A673 (cell line): Measurements from ENCODE around the gene ADAMTS1. TPM values are rescaled to one million over a fixed set of nuclear protein-coding genes. Genes with fewer than 3 reads are reported as not detected.

ENCODE experiments used
- BruUV-seq: library from RNA; stranded (reverse); fragments of 400-500 nt; replicated peaks from 2 replicates; lab custom pipeline; 2021; lab: Mats Ljungman, UMichigan
- CTCF ChIA-PET: fragments of 300-600 bp; sonication (Branson Sonifier 250); formaldehyde crosslinking; loops from one replicate; lab custom pipeline; 2022; ENCODE audit warnings: antibody characterized with exemption; lab: Charles Lee
- POLR2A ChIA-PET: fragments of 300-600 bp; sonication (Branson Sonifier 250); formaldehyde crosslinking; loops from one replicate; lab custom pipeline; 2022; ENCODE audit warnings: antibody characterized with exemption; ENCODE audit not compliant: low non-redundant PET; lab: Charles Lee
- DNase-seq: peaks from one replicate; pipeline ENCODE4 v3.0.0-alpha.2; 2015; ENCODE audit warnings: low spot score
- H3K27ac ChIP-seq: fragments of 200-600 bp; sonication (generic); 2 replicates; pipeline ENCODE4 v1.5.1; 2016; ENCODE audit warnings: mixed run types, low read depth, mild to moderate bottlenecking, mixed read lengths, antibody characterized with exemption, low read length; ENCODE audit not compliant: poor library complexity, severe bottlenecking
- H3K27me3 ChIP-seq: fragments of 200-600 bp; sonication (generic); replicated peaks from 2 replicates; pipeline ENCODE4 v1.6.1; 2017; ENCODE audit warnings: mixed run types, low read depth, mild to moderate bottlenecking, mixed read lengths, antibody characterized with exemption, low read length; ENCODE audit not compliant: insufficient read depth, poor library complexity
- H3K36me3 ChIP-seq: fragments of 200-600 bp; sonication (generic); 2 replicates; pipeline ENCODE4 v1.6.1; 2016; ENCODE audit warnings: mixed run types, mild to moderate bottlenecking, mixed read lengths, antibody characterized with exemption, low read length; ENCODE audit not compliant: insufficient read depth, poor library complexity, severe bottlenecking
- H3K4me1 ChIP-seq: fragments of 200-600 bp; sonication (generic); 2 replicates; pipeline ENCODE4 v1.6.1; 2017; ENCODE audit warnings: mixed run types, mild to moderate bottlenecking, mixed read lengths, antibody characterized with exemption, low read length; ENCODE audit not compliant: insufficient read depth, poor library complexity, severe bottlenecking
- H3K4me3 ChIP-seq: fragments of 200-600 bp; sonication (generic); 2 replicates; pipeline ENCODE4 v1.5.1; 2016; ENCODE audit warnings: low read depth, mixed run types, mild to moderate bottlenecking, mixed read lengths, low read length; ENCODE audit not compliant: poor library complexity, severe bottlenecking
- H3K9me3 ChIP-seq: fragments of 200-600 bp; sonication (generic); 2 replicates; pipeline ENCODE4 v1.6.1; 2016; ENCODE audit warnings: mixed run types, low read depth, mild to moderate bottlenecking, mixed read lengths, antibody characterized with exemption, low read length; ENCODE audit not compliant: poor library complexity, severe bottlenecking
- CTCF ChIP-seq: fragments of 300-800, 200-600 bp; sonication (generic); conservative IDR thresholded peaks from 2 replicates; pipeline ENCODE4 v1.5.1; 2017; ENCODE audit warnings: low read depth, mild to moderate bottlenecking, antibody characterized with exemption, low read length, moderate library complexity, mixed read lengths
- EZH2 ChIP-seq: fragments of 200-600 bp; sonication (generic); IDR thresholded peaks from 2 replicates; pipeline ENCODE4 v1.6.1; 2017; ENCODE audit warnings: borderline replicate concordance, low read depth, mild to moderate bottlenecking, mixed read lengths, antibody characterized with exemption, low read length; ENCODE audit not compliant: poor library complexity, severe bottlenecking
- intact Hi-C: fragments of 100-400 bp; cut with micrococcal nuclease; formaldehyde crosslinking; loops from one replicate; pipeline ENCODE4 v1.10.0; 2022; ENCODE audit not compliant: unreplicated experiment
- total RNA-seq: library from RNA; stranded (reverse); gene quantifications from 2 replicates; pipeline ENCODE4 v1.2.3, GENCODE V29; 2021

The ADAMTS1 gene
- total RNA-seq, 1 experiment from 2014 or later = 17.9 TPM

GRCh38 chr21:26883768-26884167, 38.6 kb upstream of the ADAMTS1 start:
- no peak for DNase-seq
- CTCF ChIA-PET = no interaction called here
- no peak for TF ChIP-seq CTCF
- no peak for TF ChIP-seq EZH2
- H3K36me3 ChIP-seq = no peaks in the 10 kb centered on the region
- no peak overlapping the region for H3K4me3 ChIP-seq
- no TSS peak for BruUV-seq
- peaks cover 23% of the 10 kb centered on the region for H3K27me3 ChIP-seq
- H3K4me1 ChIP-seq = no peaks in the 10 kb centered on the region
- intact Hi-C loops = loop anchor here (10.0 kb wide), 1 partner anchor 681 kb away; no protein-coding TSS in a partner anchor
- no peak overlapping the region for H3K27ac ChIP-seq
- POLR2A ChIA-PET = interaction anchor here (0.5 kb wide), 1 partner anchor 92 kb away, joined by 3 read pairs; no protein-coding TSS in a partner anchor
- H3K9me3 ChIP-seq = no peaks in the 10 kb centered on the region

- DNase-seq = peak; percentile 40
- CTCF ChIA-PET = no interaction called here
- Histone ChIP-seq H3K9me3 (no peaks in the 10 kb centered on the region), H3K36me3 (no peaks in the 10 kb centered on the region), H3K27ac (no peak overlapping the region), H3K4me3 (no peak overlapping the region), H3K4me1 (no peaks in the 10 kb centered on the region), H3K27me3 (peaks cover 4% of the 10 kb centered on the region)
- intact Hi-C loops = loop anchor here (10.0 kb wide), 1 partner anchor 683 kb away; no protein-coding TSS in a partner anchor
- POLR2A ChIA-PET = no interaction called here
- no peak for TF ChIP-seq EZH2
- TF ChIP-seq CTCF = peak; percentile 60
- BruUV-seq = no TSS peak
These were observed 36.5 kb upstream of the ADAMTS1 start for GRCh38 chr21:26881504-26882228.

DNA sequence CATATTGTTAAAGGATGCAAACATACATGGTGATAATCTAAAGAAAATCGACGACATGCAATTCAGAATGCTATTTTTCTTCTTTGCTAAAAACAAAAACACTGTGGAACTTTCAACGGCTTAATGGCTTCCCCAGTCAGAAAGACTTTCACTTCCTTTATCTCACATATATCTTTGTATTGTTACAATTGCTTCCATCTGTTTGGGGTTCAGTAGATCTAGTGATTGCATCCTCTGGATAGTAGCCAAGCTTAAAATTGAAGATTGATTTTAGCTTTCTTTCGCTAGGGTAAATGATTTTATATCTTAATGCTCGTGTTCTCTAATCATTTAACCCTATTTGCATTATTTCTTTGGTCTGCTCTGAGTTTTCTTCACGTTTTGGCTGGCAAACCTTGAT, 31.8 kb upstream of the ADAMTS1 start:
- no peak for DNase-seq
- no peaks in the 10 kb centered on the region for H3K4me1 ChIP-seq
- no peak overlapping the region for H3K27ac ChIP-seq
- H3K4me3 ChIP-seq = no peak overlapping the region
- no peaks in the 10 kb centered on the region for H3K36me3 ChIP-seq
- CTCF ChIA-PET = no interaction called here
- intact Hi-C loops = no loop called here
- POLR2A ChIA-PET = no interaction called here
- TF ChIP-seq EZH2 (no peak), CTCF (no peak)
- no peaks in the 10 kb centered on the region for H3K9me3 ChIP-seq
- H3K27me3 ChIP-seq = no peaks in the 10 kb centered on the region
- BruUV-seq = no TSS peak
